Brain microvascular endothelial cell (primary cell): ENCODE results near the gene IL17RB.

Source experiments
- DNase-seq: peaks from one replicate; pipeline ENCODE4 v3.0.0-alpha.2; 2020
- H3K27ac ChIP-seq: fragments of 250-450 bp; sonication (Bioruptor Pico); 2 replicates; pipeline ENCODE4 v1.5.1; 2020; ENCODE audit warnings: mild to moderate bottlenecking, moderate library complexity
- H3K27me3 ChIP-seq: fragments of 250-450 bp; sonication (Bioruptor Pico); replicated peaks from 2 replicates; pipeline ENCODE4 v1.5.1; 2020; ENCODE audit warnings: mild to moderate bottlenecking
- H3K36me3 ChIP-seq: fragments of 250-450 bp; sonication (Bioruptor Pico); replicated peaks from 2 replicates; pipeline ENCODE4 v1.5.1; 2020; ENCODE audit warnings: mild to moderate bottlenecking
- H3K4me3 ChIP-seq: 2 replicates; pipeline ENCODE4 v1.5.1; 2011; ENCODE audit warnings: low read depth, mild to moderate bottlenecking, control low read depth, low read length, moderate library complexity
- in situ Hi-C: cut with HindIII; loops from 2 replicates; pipeline ENCODE4 v1.10.0; 2017; ENCODE audit warnings: low sequenced_read_pairs, low pct_ligation_motif_present
- TF ChIP-seq, protein P1 (sequence below): IDR thresholded peaks from 2 replicates; pipeline ENCODE4 v1.5.1; 2011; ENCODE audit warnings: low read depth, mild to moderate bottlenecking, moderate library complexity, low read length, control low read depth, inconsistent platforms; ENCODE audit errors: missing control alignments

Gene IL17RB

DNA sequence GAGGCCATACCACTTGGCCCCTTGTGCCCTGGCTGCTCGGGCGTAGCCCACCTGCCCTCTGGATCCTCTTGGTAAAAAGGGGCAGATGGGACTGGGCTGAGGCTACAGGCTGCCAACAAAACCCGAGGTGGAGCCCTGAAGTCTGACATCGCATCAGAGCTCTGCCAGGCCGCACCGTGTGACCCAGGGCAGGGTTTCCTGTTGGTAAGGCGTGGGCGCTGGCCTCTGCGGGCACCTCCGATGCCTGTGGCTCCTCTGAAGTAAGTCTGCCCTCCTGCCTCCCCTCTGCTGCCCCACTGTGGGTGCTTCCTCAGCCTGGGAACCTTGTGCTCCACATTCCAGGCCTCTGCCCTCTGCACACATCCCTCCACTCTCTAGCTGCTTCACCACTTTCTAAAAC is 9.0 kb upstream of the IL17RB start:
- Histone ChIP-seq H3K27ac (no peak overlapping the region), H3K27me3 (no peaks in the 10 kb centered on the region), H3K36me3 (no peaks in the 10 kb centered on the region), H3K4me3 (no peak overlapping the region)
- TF ChIP-seq, protein P1, sequence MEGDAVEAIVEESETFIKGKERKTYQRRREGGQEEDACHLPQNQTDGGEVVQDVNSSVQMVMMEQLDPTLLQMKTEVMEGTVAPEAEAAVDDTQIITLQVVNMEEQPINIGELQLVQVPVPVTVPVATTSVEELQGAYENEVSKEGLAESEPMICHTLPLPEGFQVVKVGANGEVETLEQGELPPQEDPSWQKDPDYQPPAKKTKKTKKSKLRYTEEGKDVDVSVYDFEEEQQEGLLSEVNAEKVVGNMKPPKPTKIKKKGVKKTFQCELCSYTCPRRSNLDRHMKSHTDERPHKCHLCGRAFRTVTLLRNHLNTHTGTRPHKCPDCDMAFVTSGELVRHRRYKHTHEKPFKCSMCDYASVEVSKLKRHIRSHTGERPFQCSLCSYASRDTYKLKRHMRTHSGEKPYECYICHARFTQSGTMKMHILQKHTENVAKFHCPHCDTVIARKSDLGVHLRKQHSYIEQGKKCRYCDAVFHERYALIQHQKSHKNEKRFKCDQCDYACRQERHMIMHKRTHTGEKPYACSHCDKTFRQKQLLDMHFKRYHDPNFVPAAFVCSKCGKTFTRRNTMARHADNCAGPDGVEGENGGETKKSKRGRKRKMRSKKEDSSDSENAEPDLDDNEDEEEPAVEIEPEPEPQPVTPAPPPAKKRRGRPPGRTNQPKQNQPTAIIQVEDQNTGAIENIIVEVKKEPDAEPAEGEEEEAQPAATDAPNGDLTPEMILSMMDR = no peak
- no peak for DNase-seq
- in situ Hi-C loops = no loop called here

DNA sequence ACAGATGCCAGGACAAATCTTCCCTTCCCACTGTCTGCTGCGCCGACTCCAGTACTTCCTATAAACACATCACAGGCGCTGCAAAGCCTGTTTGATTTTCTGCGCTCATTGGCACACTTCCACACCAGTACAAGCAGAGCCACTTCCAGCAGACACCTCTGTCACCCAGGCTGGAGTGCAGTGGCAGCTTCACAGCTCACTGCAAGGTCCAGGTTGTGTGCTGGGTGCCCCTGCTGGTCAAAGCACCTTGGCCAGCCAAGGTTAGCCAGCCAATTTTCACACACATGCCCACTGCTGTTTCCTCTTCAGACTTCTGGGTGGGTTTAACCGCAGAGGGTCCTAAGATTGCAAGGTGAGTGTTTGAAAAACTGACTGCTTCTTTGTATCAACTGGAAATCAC is 5.1 kb upstream of the IL17RB start:
- TF ChIP-seq, protein P1 = peak; percentile 11
- no peak for DNase-seq
- in situ Hi-C loops = no loop called here
- Histone ChIP-seq H3K36me3 (no peaks in the 10 kb centered on the region), H3K4me3 (no peak overlapping the region), H3K27me3 (peaks cover 7% of the 10 kb centered on the region), H3K27ac (no peak overlapping the region)

DNA sequence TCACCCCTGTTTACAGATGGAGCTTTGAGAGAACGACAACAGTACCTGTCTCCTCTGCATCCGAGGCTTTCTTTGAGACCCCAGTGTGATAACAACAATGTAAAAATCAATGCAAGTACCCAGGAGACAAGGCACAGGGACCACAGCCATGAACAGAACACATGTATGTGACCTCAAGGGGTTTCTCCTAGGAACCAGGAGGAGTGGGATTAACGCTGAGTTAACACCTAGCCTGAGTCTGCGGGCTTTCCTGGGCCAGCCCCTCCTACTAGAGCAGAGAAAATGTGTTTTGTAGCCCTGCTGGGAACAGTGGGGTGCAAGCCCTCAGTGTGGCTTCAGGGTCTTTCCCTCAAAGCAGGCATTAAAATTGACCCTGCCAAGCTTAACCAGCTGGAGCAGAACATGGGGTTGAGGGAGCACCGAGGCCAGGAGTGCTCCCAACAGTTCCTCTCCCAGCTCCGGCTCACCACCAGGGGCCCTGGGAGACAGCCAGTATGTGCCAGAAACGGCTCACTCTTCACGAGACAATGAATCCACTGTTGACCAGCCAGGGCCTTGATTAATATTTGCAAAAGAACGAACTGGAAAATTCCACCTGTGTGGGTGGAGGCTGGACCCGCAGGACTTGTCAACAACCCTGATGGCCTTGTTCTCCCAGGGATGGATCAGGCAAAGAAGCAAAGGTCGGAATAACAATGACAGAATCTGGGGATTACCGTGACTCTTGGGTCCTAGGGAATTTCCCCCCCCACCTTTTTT is 3.8 kb upstream of the IL17RB start:
- Histone ChIP-seq H3K27ac (no peak overlapping the region), H3K4me3 (no peak overlapping the region), H3K36me3 (no peaks in the 10 kb centered on the region), H3K27me3 (peaks cover 18% of the 10 kb centered on the region)
- in situ Hi-C loops = no loop called here
- TF ChIP-seq, protein P1 = peak; percentile 50
- DNase-seq = peak; percentile 7

DNA sequence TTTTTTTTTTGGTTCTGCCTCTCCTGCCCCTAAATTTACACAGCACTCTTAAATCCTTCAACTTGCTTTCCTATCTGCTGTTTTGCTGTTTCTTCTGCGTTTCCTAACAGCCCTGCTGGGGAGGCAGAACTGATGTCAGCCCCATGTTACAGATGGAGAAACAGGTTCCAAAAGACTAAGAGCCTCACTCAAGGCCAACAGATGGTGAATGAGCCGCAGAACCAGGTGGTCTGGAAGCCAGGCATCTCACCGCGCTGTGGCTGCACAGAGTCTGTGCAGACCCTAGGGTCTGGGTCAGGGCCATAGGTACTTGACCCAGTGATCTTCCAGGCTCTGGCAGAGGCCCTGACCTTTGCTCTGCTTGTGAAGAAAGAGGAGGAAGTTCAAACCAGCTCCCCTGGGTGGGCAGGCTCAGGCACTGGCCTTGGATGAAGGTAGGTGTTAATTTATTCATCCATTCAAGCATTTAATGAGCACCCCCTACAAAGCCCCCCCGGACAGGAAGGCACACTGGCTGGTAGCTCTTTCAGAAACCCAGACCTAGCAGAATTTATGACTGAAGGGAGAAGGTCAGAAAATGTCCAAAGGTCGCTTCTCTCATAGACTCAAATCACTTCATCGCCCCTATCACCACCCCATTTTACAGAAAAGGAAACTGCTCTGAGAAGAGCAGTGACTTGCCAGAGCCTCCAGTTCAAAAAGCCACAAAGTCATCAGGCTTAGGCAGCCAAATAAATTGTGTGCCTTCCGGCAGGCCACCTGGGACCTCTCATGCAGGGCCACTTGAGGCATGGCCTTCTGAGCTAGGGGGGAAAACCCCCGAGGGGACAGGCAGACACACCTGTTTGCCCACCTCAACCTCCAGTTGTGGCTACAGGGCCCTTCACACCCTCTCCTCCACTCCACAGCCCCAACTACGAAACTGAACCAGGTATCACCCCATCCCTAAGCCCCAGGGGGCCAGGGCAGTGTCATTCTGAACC is 2.9 kb upstream of the IL17RB start:
- DNase-seq = no peak
- in situ Hi-C loops = no loop called here
- H3K36me3 ChIP-seq = no peaks in the 10 kb centered on the region
- TF ChIP-seq, protein P1 = no peak
- H3K27ac ChIP-seq = no peak overlapping the region
- no peak overlapping the region for H3K4me3 ChIP-seq
- peaks cover 20% of the 10 kb centered on the region for H3K27me3 ChIP-seq

DNA sequence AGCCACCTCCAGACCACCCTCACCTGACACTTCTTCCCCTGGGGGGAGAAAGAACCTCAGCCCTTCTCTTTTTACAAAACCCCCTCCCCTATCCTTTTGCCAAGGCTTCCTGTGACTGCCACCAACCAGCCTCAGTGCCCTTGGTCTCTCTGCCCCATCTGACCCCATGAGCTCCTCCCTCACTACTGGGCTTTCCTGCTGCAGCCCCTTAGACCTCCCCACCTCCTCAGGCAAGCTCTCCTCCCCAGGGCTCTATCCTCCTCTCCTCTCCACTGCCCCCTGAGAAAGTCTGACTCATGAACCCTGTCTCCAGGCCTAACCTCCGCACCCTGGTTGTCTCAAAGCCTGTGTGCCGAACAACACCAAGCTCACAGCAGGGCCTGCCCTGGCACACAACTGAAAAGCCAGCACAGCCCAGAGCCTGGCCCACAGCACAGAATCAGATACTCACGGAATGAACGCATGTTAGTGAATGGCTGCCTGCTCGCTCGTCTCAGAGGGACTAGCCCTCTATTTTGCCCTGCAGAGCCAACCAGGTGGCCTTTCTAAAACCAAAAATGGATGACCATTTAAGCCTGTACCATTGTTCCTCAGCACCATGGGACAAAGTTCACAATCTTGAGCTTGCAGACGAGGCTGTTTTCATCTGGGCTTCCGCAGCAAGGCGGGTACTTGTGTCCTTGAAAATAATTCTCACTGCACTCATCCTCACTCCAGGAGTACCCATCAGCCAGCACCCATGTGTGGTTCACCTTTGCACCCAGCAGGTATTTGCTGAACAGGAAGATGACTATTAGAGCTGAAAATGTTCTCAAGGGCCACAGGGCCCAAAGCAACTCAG is 1.9 kb upstream of the IL17RB start:
- H3K4me3 ChIP-seq = no peak overlapping the region
- peaks cover 20% of the 10 kb centered on the region for H3K27me3 ChIP-seq
- in situ Hi-C loops = no loop called here
- TF ChIP-seq, protein P1 = no peak
- no peak for DNase-seq
- H3K36me3 ChIP-seq = no peaks in the 10 kb centered on the region
- H3K27ac ChIP-seq = no peak overlapping the region
